H4 (cell line): ENCODE measurements around the gene RHOXF2. TPM values are rescaled to one million over a fixed set of nuclear protein-coding genes. Genes with fewer than 3 reads are reported as not detected.
"Not testable (repeated sequence)": the region's sequence is repeated elsewhere in the genome, so short reads cannot be mapped to it uniquely, and the experiment has no call there.

ENCODE experiments used
- DNase-seq: peaks from one replicate; pipeline ENCODE4 v3.0.0-alpha.2; 2015; ENCODE audit warnings: low spot score
- total RNA-seq: library from RNA; depleted of rRNA; stranded (reverse); fragments of >200 nt; shearing (Covaris generic); gene quantifications from 2 replicates; pipeline ENCODE4 v1.2.3, GENCODE V29; 2014; rRNA removed

RHOXF2 gene
- not detected in 2 replicates for total RNA-seq

GRCh38 chrX:120158313-120158712 lies at the start of gene RHOXF2:
Gene RHOXF2 (plus strand): TSS chrX:120158613. CDS start chrX:120158751, 138 bp downstream.
- not testable (repeated sequence) for DNase-seq

GRCh38 chrX:120109378-120109777 lies 49.0 kb upstream of the RHOXF2 start:
- DNase-seq: no peak

- no peak for DNase-seq
Observed at GRCh38 chrX:120111611-120112010, 46.8 kb upstream of the RHOXF2 start.

- no peak for DNase-seq
Observed at GRCh38 chrX:120115438-120115963, 42.9 kb upstream of the RHOXF2 start, which contains the start of gene RHOXF1. Gene RHOXF1 (minus strand): TSS chrX:120115913. CDS start chrX:120115862, 51 bp downstream.

- peak; percentile 85 for DNase-seq
Observed at GRCh38 chrX:120120223-120120622, 38.2 kb upstream of the RHOXF2 start.

- DNase-seq: peak; percentile 17
Observed at GRCh38 chrX:120125444-120125843, 33.0 kb upstream of the RHOXF2 start.

- DNase-seq: not testable (repeated sequence)
Observed at GRCh38 chrX:120128306-120128846, 30.0 kb upstream of the RHOXF2 start.

GRCh38 chrX:120136128-120136527 lies 22.3 kb upstream of the RHOXF2 start:
- no peak for DNase-seq

- no peak for DNase-seq
Observed at GRCh38 chrX:120136840-120137239, 21.6 kb upstream of the RHOXF2 start.

GRCh38 chrX:120137439-120137838 lies 21.0 kb upstream of the RHOXF2 start:
- DNase-seq: no peak

- DNase-seq: no peak
Observed at GRCh38 chrX:120140293-120140981, 18.0 kb upstream of the RHOXF2 start.

GRCh38 chrX:120144178-120144844 lies 14.1 kb upstream of the RHOXF2 start:
- DNase-seq: no peak

- DNase-seq: no peak
Observed at GRCh38 chrX:120145295-120145925, 13.0 kb upstream of the RHOXF2 start.

GRCh38 chrX:120146323-120146722 lies 12.1 kb upstream of the RHOXF2 start:
- not testable (repeated sequence) for DNase-seq

GRCh38 chrX:120147537-120147936 lies 10.9 kb upstream of the RHOXF2 start:
- no peak for DNase-seq

GRCh38 chrX:120150109-120150744 lies 8.2 kb upstream of the RHOXF2 start:
- not testable (repeated sequence) for DNase-seq

- not testable (repeated sequence) for DNase-seq
Observed at GRCh38 chrX:120159086-120159485, 673 bp downstream of the RHOXF2 start.

- not testable (repeated sequence) for DNase-seq
Observed at GRCh38 chrX:120193254-120193653, 34.8 kb downstream of the RHOXF2 start.

- not testable (repeated sequence) for DNase-seq
Observed at GRCh38 chrX:120193720-120194119, 35.3 kb downstream of the RHOXF2 start.

GRCh38 chrX:120195786-120196185 lies 37.4 kb downstream of the RHOXF2 start:
- not testable (repeated sequence) for DNase-seq

GRCh38 chrX:120196626-120197283 lies 38.3 kb downstream of the RHOXF2 start:
- not testable (repeated sequence) for DNase-seq
